IMR-90 (cell line): ENCODE results near the gene CWF19L1.

Experiments
- CEBPB ChIP-seq: IDR thresholded peaks from 2 replicates; pipeline ENCODE4 v1.6.1; 2012; ENCODE audit warnings: low read depth, low read length, improper control_type of control experiment
- CTCF ChIP-seq: conservative IDR thresholded peaks from 2 replicates; pipeline ENCODE4 v1.5.1; 2012; ENCODE audit warnings: mild to moderate bottlenecking, low read depth, low read length, improper control_type of control experiment
- MAFK ChIP-seq: IDR thresholded peaks from 2 replicates; pipeline ENCODE4 v1.6.1; 2012; ENCODE audit warnings: low read depth, low read length, improper control_type of control experiment
- POLR2A ChIP-seq: IDR thresholded peaks from 2 replicates; pipeline ENCODE4 v1.6.1; 2012; ENCODE audit warnings: mild to moderate bottlenecking, low read depth, low read length
- RAD21 ChIP-seq: IDR thresholded peaks from 2 replicates; pipeline ENCODE4 v1.6.1; 2012; ENCODE audit warnings: low read length, improper control_type of control experiment
- RFX5 ChIP-seq: IDR thresholded peaks from 2 replicates; pipeline ENCODE4 v1.8.0; 2012; ENCODE audit warnings: low read depth, mild to moderate bottlenecking, low read length, moderate library complexity
- SMC3 ChIP-seq: fragments of 150-350 bp; IDR thresholded peaks from 2 replicates; pipeline ENCODE4 v1.6.1; 2016; ENCODE audit warnings: low read depth, mild to moderate bottlenecking, antibody characterized with exemption, low read length, moderate library complexity
- TF ChIP-seq, protein P1 (sequence below): fragments of 150-350 bp; IDR thresholded peaks from 2 replicates; pipeline ENCODE4 v1.6.1; 2017; ENCODE audit warnings: mild to moderate bottlenecking, antibody characterized with exemption, low read length, low read depth

DNA sequence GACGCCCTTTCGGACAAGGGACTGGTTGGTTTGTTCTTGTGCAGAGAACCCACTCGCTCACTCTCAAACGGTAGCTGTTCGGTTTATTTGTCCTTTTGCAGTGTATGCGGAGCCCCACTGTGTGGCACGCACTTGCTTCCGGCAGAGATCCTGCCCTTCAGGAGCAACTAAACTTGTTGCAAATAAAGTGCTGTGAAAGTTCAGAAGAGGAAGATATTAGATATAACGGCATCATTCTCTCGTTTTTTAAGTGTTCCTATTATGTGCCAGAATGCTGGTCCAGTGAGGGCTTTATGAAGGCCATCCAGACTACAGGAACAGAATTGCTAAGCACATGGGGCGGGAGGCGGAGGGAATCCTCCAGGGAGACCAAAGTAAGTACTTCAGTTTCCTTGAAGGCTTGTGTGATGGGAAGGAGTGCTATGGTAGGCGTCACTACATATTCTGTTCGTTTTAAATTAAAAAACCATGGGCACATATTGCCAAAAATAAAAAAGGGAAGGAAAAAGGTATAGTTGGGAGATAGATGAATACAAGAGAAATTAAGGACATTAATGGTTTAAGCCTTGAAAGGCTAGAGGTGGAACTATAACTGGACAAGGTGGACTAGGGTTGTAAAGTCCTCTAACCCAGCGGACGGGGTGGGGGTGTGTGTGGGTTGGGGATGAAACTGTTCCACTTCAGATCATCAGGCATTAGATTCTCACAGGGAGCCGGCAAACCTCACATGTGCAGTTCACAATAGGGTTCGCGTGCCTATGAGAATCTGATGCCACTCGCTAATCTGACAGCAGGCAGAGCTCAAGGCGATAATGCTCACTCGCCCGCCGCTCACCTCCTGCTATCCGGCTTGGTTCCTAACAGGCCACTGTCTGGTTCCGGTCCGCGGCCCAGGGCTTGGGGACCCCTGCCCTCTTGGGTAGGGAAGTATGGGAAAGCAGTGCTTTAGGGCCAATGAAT lies 80.9 kb downstream of the CWF19L1 start:
- TF ChIP-seq SMC3 (no peak), POLR2A (no peak), CTCF (no peak), RFX5 (no peak), RAD21 (no peak), CEBPB (no peak), MAFK (no peak)
- TF ChIP-seq, protein P1, sequence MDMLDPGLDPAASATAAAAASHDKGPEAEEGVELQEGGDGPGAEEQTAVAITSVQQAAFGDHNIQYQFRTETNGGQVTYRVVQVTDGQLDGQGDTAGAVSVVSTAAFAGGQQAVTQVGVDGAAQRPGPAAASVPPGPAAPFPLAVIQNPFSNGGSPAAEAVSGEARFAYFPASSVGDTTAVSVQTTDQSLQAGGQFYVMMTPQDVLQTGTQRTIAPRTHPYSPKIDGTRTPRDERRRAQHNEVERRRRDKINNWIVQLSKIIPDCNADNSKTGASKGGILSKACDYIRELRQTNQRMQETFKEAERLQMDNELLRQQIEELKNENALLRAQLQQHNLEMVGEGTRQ, result no peak
